ENCODE results near the gene ANKRD28.

The ANKRD28 gene

GRCh38 chr3:15728766-15729165 is 69.0 kb downstream of the ANKRD28 start:
- Histone ChIP-seq H3K27ac (ENCODE audit: low read depth in 2 of 2, low read length in 2 of 2) (no peak overlapping the region), H3K4me3 (ENCODE audit: low read length in 2 of 2) (no peak overlapping the region)

GRCh38 chr3:15726881-15727280 is 70.9 kb downstream of the ANKRD28 start:
- no peaks in the 10 kb centered on the region for H3K27me3 ChIP-seq (ENCODE audit: control insufficient read depth in 2 of 2, insufficient read depth in 2 of 2, low read length in 2 of 2)
- peaks cover 22 to 26% of the 10 kb centered on the region in 2 donors for H3K36me3 ChIP-seq (ENCODE audit: control insufficient read depth in 2 of 2, insufficient read depth in 2 of 2, low read length in 2 of 2)
- no peak overlapping the region for H3K4me3 ChIP-seq (ENCODE audit: low read length in 2 of 2)
- no peak overlapping the region for H3K27ac ChIP-seq (ENCODE audit: low read depth in 2 of 2, low read length in 2 of 2)
- H3K4me1 ChIP-seq (ENCODE audit: control insufficient read depth in 2 of 2, insufficient read depth in 2 of 2, low read length in 2 of 2) = no peaks in the 10 kb centered on the region
- no peaks in the 10 kb centered on the region for H3K9me3 ChIP-seq (ENCODE audit: control insufficient read depth in 2 of 2, low read length in 2 of 2)
- no peak overlapping the region for H3K9ac ChIP-seq (ENCODE audit: low read depth in 1 of 2, low read length in 2 of 2)

More at GRCh38 chr3:15728766-15729165, 69.0 kb downstream of the ANKRD28 start:
- Histone ChIP-seq H3K27me3 (ENCODE audit: control insufficient read depth in 2 of 2, insufficient read depth in 2 of 2, low read length in 2 of 2) (no peaks in the 10 kb centered on the region), H3K9me3 (ENCODE audit: control insufficient read depth in 2 of 2, low read length in 2 of 2) (no peaks in the 10 kb centered on the region), H3K9ac (ENCODE audit: low read depth in 1 of 2, low read length in 2 of 2) (no peak overlapping the region), H3K4me1 (ENCODE audit: control insufficient read depth in 2 of 2, insufficient read depth in 2 of 2, low read length in 2 of 2) (no peaks in the 10 kb centered on the region), H3K36me3 (ENCODE audit: control insufficient read depth in 2 of 2, insufficient read depth in 2 of 2, low read length in 2 of 2) (peaks cover 19 to 20% of the 10 kb centered on the region in 2 donors)

DNA sequence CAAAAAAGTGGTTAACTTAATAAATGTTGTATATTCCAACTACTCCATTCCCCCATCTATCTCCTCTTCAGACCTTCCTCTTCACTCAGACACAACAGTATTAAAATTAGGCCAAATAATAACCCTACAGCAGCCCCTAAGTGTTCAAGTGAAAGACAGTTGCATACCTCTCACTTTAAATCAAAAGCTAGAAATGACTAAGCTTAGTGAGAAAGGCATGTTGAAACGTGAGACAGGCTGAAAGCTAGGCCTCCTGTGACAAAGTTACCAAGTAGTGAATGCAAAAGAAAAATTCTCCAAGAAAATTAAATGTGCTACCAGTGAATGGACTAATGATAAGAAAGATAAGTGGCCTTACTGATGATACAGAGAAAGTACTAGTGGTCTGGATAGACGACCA is 71.7 kb downstream of the ANKRD28 start:
- no peaks in the 10 kb centered on the region for H3K4me1 ChIP-seq (ENCODE audit: control insufficient read depth in 2 of 2, insufficient read depth in 2 of 2, low read length in 2 of 2)
- no peaks in the 10 kb centered on the region for H3K9me3 ChIP-seq (ENCODE audit: control insufficient read depth in 2 of 2, low read length in 2 of 2)
- no peak overlapping the region for H3K27ac ChIP-seq (ENCODE audit: low read depth in 2 of 2, low read length in 2 of 2)
- H3K36me3 ChIP-seq (ENCODE audit: control insufficient read depth in 2 of 2, insufficient read depth in 2 of 2, low read length in 2 of 2) = peaks cover 18 to 26% of the 10 kb centered on the region in 2 donors
- H3K27me3 ChIP-seq (ENCODE audit: control insufficient read depth in 2 of 2, insufficient read depth in 2 of 2, low read length in 2 of 2) = no peaks in the 10 kb centered on the region
- H3K4me3 ChIP-seq (ENCODE audit: low read length in 2 of 2) = no peak overlapping the region
- H3K9ac ChIP-seq (ENCODE audit: low read depth in 1 of 2, low read length in 2 of 2) = no peak overlapping the region

DNA sequence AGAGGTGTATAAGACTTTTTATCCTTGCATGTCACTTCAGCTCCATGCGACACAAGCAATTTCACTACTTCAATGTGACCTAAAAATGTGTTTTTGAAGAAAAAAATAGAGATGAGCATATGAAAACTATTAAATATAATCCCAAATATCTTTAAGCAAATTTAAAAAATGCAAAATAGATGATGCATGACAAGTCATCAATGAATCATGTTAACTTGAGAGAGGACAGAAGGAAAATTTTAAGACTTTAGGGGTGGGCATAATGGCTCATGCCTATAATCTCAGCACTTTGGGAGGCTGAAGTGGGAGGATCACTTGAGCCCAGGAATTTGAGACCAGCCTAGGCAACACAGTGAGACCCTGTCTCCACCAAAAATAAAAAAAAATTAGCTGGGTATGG is 73.3 kb downstream of the ANKRD28 start:
- H3K9me3 ChIP-seq (ENCODE audit: control insufficient read depth in 2 of 2, low read length in 2 of 2) = no peaks in the 10 kb centered on the region
- H3K27ac ChIP-seq (ENCODE audit: low read depth in 2 of 2, low read length in 2 of 2) = no peak overlapping the region
- no peak overlapping the region for H3K4me3 ChIP-seq (ENCODE audit: low read length in 2 of 2)
- H3K9ac ChIP-seq (ENCODE audit: low read depth in 1 of 2, low read length in 2 of 2) = no peak overlapping the region
- H3K4me1 ChIP-seq (ENCODE audit: control insufficient read depth in 2 of 2, insufficient read depth in 2 of 2, low read length in 2 of 2) = no peaks in the 10 kb centered on the region
- H3K36me3 ChIP-seq (ENCODE audit: control insufficient read depth in 2 of 2, insufficient read depth in 2 of 2, low read length in 2 of 2) = peaks cover 23 to 27% of the 10 kb centered on the region in 2 donors
- H3K27me3 ChIP-seq (ENCODE audit: control insufficient read depth in 2 of 2, insufficient read depth in 2 of 2, low read length in 2 of 2) = no peaks in the 10 kb centered on the region

DNA sequence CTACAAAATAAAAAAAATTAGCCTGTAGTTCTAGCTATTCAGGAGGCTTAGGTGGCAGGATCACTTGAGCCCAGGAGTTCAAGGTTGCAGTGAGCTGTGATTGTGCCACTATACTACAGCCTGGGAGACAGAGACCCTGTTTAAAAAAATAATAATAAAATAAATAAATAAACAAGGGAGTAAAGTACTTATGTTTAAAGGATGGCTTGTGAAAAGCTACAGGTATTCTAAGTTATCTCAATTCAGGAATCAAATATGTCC is 74.2 kb downstream of the ANKRD28 start:
- Histone ChIP-seq H3K36me3 (ENCODE audit: control insufficient read depth in 2 of 2, insufficient read depth in 2 of 2, low read length in 2 of 2) (peaks cover 17 to 23% of the 10 kb centered on the region in 2 donors), H3K4me3 (ENCODE audit: low read length in 2 of 2) (no peak overlapping the region), H3K4me1 (ENCODE audit: control insufficient read depth in 2 of 2, insufficient read depth in 2 of 2, low read length in 2 of 2) (no peaks in the 10 kb centered on the region)

DNA sequence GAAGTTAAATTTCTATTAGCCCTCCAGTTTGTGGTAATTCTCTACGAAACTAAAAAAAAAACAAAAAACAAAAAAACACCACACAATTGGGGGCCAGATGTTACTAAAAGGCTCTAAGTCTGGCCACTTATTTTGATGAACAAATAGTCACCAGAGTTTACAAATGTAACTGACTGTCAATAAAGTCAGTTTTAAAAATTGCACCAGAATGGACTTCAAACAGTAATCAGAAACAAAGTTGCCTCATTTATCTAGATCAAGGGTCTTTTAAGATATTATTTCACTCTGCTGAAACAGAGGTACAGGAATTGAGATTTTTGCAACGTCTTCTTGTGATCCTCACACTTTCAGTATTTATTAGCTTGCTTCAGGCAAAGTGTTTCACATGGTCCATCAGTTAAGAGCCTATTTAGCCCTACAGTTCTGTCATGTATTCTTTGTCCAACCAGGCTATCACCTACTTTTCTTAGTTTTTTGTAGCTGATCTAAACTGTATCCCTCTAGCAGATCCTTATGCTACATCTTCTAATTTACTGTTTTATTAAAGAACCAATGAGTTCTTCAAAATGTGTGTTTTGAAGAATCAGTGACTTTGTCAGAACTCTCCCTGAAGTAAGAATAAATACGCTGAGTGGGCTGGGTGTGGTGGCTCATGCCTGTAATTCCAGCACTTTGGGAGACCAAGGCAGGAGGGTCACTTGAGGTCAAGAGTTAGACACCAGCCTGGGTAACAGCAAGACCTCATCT is 74.7 kb downstream of the ANKRD28 start:
- Histone ChIP-seq H3K9me3 (ENCODE audit: control insufficient read depth in 2 of 2, low read length in 2 of 2) (no peaks in the 10 kb centered on the region), H3K4me1 (ENCODE audit: control insufficient read depth in 2 of 2, insufficient read depth in 2 of 2, low read length in 2 of 2) (no peaks in the 10 kb centered on the region), H3K9ac (ENCODE audit: low read depth in 1 of 2, low read length in 2 of 2) (no peak overlapping the region), H3K27me3 (ENCODE audit: control insufficient read depth in 2 of 2, insufficient read depth in 2 of 2, low read length in 2 of 2) (no peaks in the 10 kb centered on the region), H3K27ac (ENCODE audit: low read depth in 2 of 2, low read length in 2 of 2) (no peak overlapping the region), H3K36me3 (ENCODE audit: control insufficient read depth in 2 of 2, insufficient read depth in 2 of 2, low read length in 2 of 2) (peaks cover 14 to 21% of the 10 kb centered on the region in 2 donors), H3K4me3 (ENCODE audit: low read length in 2 of 2) (no peak overlapping the region)

More for the DNA sequence above, 74.2 kb downstream of the ANKRD28 start:
- Histone ChIP-seq H3K9me3 (ENCODE audit: control insufficient read depth in 2 of 2, low read length in 2 of 2) (no peaks in the 10 kb centered on the region), H3K27ac (ENCODE audit: low read depth in 2 of 2, low read length in 2 of 2) (no peak overlapping the region), H3K27me3 (ENCODE audit: control insufficient read depth in 2 of 2, insufficient read depth in 2 of 2, low read length in 2 of 2) (no peaks in the 10 kb centered on the region), H3K9ac (ENCODE audit: low read depth in 1 of 2, low read length in 2 of 2) (no peak overlapping the region)

- Histone ChIP-seq H3K9me3 (ENCODE audit: control insufficient read depth in 2 of 2, low read length in 2 of 2) (no peaks in the 10 kb centered on the region), H3K27me3 (ENCODE audit: control insufficient read depth in 2 of 2, insufficient read depth in 2 of 2, low read length in 2 of 2) (no peaks in the 10 kb centered on the region), H3K27ac (ENCODE audit: low read depth in 2 of 2, low read length in 2 of 2) (no peak overlapping the region), H3K4me3 (ENCODE audit: low read length in 2 of 2) (no peak overlapping the region), H3K9ac (ENCODE audit: low read depth in 1 of 2, low read length in 2 of 2) (no peak overlapping the region), H3K4me1 (ENCODE audit: control insufficient read depth in 2 of 2, insufficient read depth in 2 of 2, low read length in 2 of 2) (no peaks in the 10 kb centered on the region), H3K36me3 (ENCODE audit: control insufficient read depth in 2 of 2, insufficient read depth in 2 of 2, low read length in 2 of 2) (peaks cover 5 to 14% of the 10 kb centered on the region in 2 donors)
Measured at GRCh38 chr3:15716178-15716577, 81.6 kb downstream of the ANKRD28 start.

DNA sequence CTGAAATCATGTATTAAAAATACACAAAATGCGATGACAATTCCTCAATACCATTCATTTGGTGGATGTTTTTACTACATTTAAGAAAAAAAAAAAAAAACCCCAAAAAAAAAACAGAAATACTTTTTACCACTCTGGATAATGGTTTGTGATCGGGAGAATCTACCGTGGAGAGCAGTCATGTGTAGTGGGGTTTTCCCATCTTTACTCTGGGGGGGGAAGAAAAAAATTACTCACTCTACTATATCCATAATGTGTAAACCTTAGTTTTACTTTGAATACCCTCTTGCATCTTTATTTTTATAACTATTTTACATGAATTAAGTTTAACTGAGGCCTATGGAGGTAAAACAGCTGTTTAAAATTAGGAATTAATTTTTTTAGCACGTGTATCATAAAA is 83.3 kb downstream of the ANKRD28 start:
- Histone ChIP-seq H3K4me3 (ENCODE audit: low read length in 2 of 2) (no peak overlapping the region), H3K9ac (ENCODE audit: low read depth in 1 of 2, low read length in 2 of 2) (no peak overlapping the region), H3K27me3 (ENCODE audit: control insufficient read depth in 2 of 2, insufficient read depth in 2 of 2, low read length in 2 of 2) (no peaks in the 10 kb centered on the region), H3K36me3 (ENCODE audit: control insufficient read depth in 2 of 2, insufficient read depth in 2 of 2, low read length in 2 of 2) (peaks cover 14 to 16% of the 10 kb centered on the region in 2 donors), H3K27ac (ENCODE audit: low read depth in 2 of 2, low read length in 2 of 2) (no peak overlapping the region), H3K4me1 (ENCODE audit: control insufficient read depth in 2 of 2, insufficient read depth in 2 of 2, low read length in 2 of 2) (no peaks in the 10 kb centered on the region), H3K9me3 (ENCODE audit: control insufficient read depth in 2 of 2, low read length in 2 of 2) (no peaks in the 10 kb centered on the region)

DNA sequence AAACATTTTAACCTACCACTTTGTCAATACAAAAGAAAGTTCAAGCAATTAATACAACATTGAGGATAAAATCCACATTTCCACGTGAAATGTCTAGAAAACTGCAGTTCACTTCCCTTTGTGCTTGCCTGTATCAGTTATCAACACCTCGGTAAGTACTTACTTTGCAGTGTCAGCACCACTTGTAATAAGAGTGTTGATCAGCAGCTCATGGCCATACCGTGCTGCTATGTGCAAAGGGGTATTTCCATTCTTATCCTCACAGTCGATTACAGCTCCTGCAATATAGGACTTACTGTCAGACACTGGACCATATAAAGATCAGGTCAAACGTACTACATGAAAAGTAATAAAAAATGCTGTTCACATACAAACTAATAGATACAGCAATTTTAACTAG is 84.4 kb downstream of the ANKRD28 start:
- Histone ChIP-seq H3K4me3 (ENCODE audit: low read length in 2 of 2) (no peak overlapping the region), H3K9ac (ENCODE audit: low read depth in 1 of 2, low read length in 2 of 2) (no peak overlapping the region), H3K27ac (ENCODE audit: low read depth in 2 of 2, low read length in 2 of 2) (no peak overlapping the region), H3K27me3 (ENCODE audit: control insufficient read depth in 2 of 2, insufficient read depth in 2 of 2, low read length in 2 of 2) (no peaks in the 10 kb centered on the region), H3K4me1 (ENCODE audit: control insufficient read depth in 2 of 2, insufficient read depth in 2 of 2, low read length in 2 of 2) (no peaks in the 10 kb centered on the region), H3K36me3 (ENCODE audit: control insufficient read depth in 2 of 2, insufficient read depth in 2 of 2, low read length in 2 of 2) (peaks cover 21 to 22% of the 10 kb centered on the region in 2 donors), H3K9me3 (ENCODE audit: control insufficient read depth in 2 of 2, low read length in 2 of 2) (no peaks in the 10 kb centered on the region)

- peaks cover 27 to 31% of the 10 kb centered on the region in 2 donors for H3K36me3 ChIP-seq (ENCODE audit: control insufficient read depth in 2 of 2, insufficient read depth in 2 of 2, low read length in 2 of 2)
Measured at GRCh38 chr3:15711281-15711680, 86.5 kb downstream of the ANKRD28 start.

More at GRCh38 chr3:15711281-15711680, 86.5 kb downstream of the ANKRD28 start:
- no peak overlapping the region for H3K4me3 ChIP-seq (ENCODE audit: low read length in 2 of 2)
- no peaks in the 10 kb centered on the region for H3K9me3 ChIP-seq (ENCODE audit: control insufficient read depth in 2 of 2, low read length in 2 of 2)
- no peaks in the 10 kb centered on the region for H3K27me3 ChIP-seq (ENCODE audit: control insufficient read depth in 2 of 2, insufficient read depth in 2 of 2, low read length in 2 of 2)
- no peaks in the 10 kb centered on the region for H3K4me1 ChIP-seq (ENCODE audit: control insufficient read depth in 2 of 2, insufficient read depth in 2 of 2, low read length in 2 of 2)
- no peak overlapping the region for H3K9ac ChIP-seq (ENCODE audit: low read depth in 1 of 2, low read length in 2 of 2)
- no peak overlapping the region for H3K27ac ChIP-seq (ENCODE audit: low read depth in 2 of 2, low read length in 2 of 2)
